ENCODE results near the gene ALS2CL. TPM values are rescaled to one million over a fixed set of nuclear protein-coding genes. Genes with fewer than 3 reads are reported as not detected.

The ALS2CL gene
- total and polyA plus RNA-seq, 2 experiments from 2014 or later: 2.0 to 3.1 TPM

DNA sequence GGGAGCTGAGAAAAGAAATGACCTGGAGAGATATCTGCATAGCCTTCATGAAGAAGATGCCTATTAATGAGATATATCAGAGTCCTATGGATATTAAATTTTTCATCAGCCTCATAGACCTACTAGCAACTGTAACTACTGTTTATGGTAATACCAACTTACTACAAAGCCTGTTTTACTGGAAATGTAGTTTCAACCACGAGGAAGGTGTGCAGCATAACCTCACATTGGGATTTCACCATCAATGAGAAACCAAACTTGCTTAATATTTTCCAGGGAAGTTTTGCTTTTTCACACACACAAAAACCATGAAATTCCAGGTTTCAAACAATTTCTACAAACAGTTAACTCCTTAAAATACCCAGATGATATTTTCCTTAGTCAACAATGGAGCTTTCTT lies 49.8 kb downstream of the ALS2CL start:
- no peaks in the 10 kb centered on the region for H3K27me3 ChIP-seq (replicated peaks; ENCODE audit: insufficient read depth)
- no peaks in the 10 kb centered on the region for H3K9me3 ChIP-seq (ENCODE audit: low read depth)
- H3K9me2 ChIP-seq (ENCODE audit: insufficient read depth): no peaks in the 10 kb centered on the region
- H3K36me3 ChIP-seq (ENCODE audit: low read depth): no peaks in the 10 kb centered on the region
- H3K79me2 ChIP-seq (ENCODE audit: insufficient read depth): no peaks in the 10 kb centered on the region
- in situ Hi-C loops (cut with MboI): no loop called here
- H3K4me3 ChIP-seq: no peak overlapping the region
- no peak overlapping the region for H2AFZ ChIP-seq
- no peak overlapping the region for H3K27ac ChIP-seq
- TF ChIP-seq EZH2phosphoT487 (IDR thresholded peaks at IDR 0.05; ENCODE audit: insufficient read depth, low read depth): no peak
- TF ChIP-seq EZH2 (IDR thresholded peaks at IDR 0.05; ENCODE audit: insufficient read depth, poor library complexity, severe bottlenecking): no peak
- no peak overlapping the region for H3K4me2 ChIP-seq (ENCODE audit: unreplicated experiment)
- DNase-seq: no peak
- peaks cover 7% of the 10 kb centered on the region; the same call in 1 of the 2 replicates for H3K4me1 ChIP-seq (ENCODE audit: insufficient read depth)
- H3F3A ChIP-seq (ENCODE audit: insufficient read depth): no peaks in the 10 kb centered on the region
- 52 to 65% methylated on average over 1 of the region's 1 CpG for WGBS, 2 experiments (ENCODE audit: low coverage in 1 of 2, low lambda C conversion rate in 2 of 2, missing lambda C conversion rate in 2 of 2)
- H3K9ac ChIP-seq: no peak overlapping the region
- no peaks in the 10 kb centered on the region for H4K20me1 ChIP-seq (ENCODE audit: insufficient read depth)

DNA sequence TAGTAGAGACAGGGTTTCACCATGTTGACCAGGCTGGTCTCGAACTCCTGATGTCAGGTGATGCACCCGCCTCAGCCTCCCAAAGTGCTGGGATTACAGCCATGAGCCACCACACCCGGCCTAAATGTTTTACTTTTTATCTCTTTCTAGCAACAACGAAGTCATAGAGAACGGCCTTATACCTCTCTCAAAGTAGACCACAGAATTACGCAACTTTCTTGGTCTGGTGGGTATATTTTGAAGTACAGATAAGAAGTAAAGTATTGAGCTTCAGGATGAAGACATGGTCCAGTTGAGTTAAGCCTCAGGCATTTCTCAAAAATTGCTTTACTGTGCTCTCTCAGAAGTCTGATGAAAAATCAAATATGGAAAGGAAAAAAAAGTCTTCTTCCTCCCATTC lies 50.5 kb downstream of the ALS2CL start:
- H3K79me2 ChIP-seq (ENCODE audit: insufficient read depth): no peaks in the 10 kb centered on the region
- in situ Hi-C loops (cut with MboI): no loop called here
- H3K9me3 ChIP-seq (ENCODE audit: low read depth): no peaks in the 10 kb centered on the region
- H4K20me1 ChIP-seq (ENCODE audit: insufficient read depth): no peaks in the 10 kb centered on the region
- TF ChIP-seq EZH2phosphoT487 (IDR thresholded peaks at IDR 0.05; ENCODE audit: insufficient read depth, low read depth) (no peak), EZH2 (IDR thresholded peaks at IDR 0.05; ENCODE audit: insufficient read depth, poor library complexity, severe bottlenecking) (no peak)
- no peak overlapping the region for H2AFZ ChIP-seq
- no peak overlapping the region for H3K27ac ChIP-seq
- no peak overlapping the region for H3K4me2 ChIP-seq (ENCODE audit: unreplicated experiment)
- H3K9ac ChIP-seq: no peak overlapping the region
- no peaks in the 10 kb centered on the region for H3K36me3 ChIP-seq (ENCODE audit: low read depth)
- H3K4me3 ChIP-seq: no peak overlapping the region
- H3F3A ChIP-seq (ENCODE audit: insufficient read depth): no peaks in the 10 kb centered on the region
- peaks cover 7% of the 10 kb centered on the region; the same call in 1 of the 2 replicates for H3K4me1 ChIP-seq (ENCODE audit: insufficient read depth)
- no peak for DNase-seq
- H3K27me3 ChIP-seq (replicated peaks; ENCODE audit: insufficient read depth): no peaks in the 10 kb centered on the region
- 82 to 88% methylated on average over 6 of the region's 6 CpGs for WGBS, 2 experiments (ENCODE audit: low coverage in 1 of 2, low lambda C conversion rate in 2 of 2, missing lambda C conversion rate in 2 of 2)
- no peaks in the 10 kb centered on the region for H3K9me2 ChIP-seq (ENCODE audit: insufficient read depth)

DNA sequence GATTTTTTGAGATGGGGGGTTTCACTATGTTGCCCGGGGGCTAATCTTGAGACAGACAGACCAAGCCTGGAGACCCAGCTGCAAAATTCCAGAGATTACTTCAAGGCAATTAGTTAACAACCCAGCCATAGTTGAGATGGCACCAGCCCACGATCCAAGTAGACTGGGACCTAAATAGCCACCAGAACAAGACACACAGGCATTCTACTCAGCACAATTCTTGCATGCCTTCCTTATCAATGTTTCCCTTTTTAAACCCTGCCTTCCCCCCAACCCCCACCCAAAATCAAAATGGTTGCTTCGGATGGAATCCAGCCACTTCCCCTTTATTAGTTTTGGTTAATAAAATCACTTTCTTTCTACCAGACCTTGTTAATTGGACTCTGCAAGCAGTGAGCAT lies 52.6 kb downstream of the ALS2CL start:
- H3K4me2 ChIP-seq (ENCODE audit: unreplicated experiment): no peak overlapping the region

DNA sequence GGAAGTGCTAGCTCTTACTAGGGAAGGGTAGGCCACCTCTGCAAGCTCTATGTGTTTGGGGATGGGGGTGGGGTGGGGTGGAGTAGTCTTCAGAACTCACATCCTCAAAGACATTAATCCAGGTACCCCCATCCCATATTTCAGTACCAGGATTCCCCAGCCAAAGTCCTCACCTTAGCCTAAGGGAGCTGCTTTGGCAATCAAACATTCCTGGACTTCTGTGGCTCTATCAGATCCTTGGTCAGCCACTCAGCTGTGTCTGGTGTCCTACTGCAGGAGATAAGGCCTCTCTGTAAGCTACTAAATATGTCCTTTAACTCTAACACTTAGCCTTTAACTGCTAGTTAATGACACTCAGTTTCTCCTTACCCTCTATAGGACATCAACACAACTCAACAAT lies 54.3 kb downstream of the ALS2CL start:
- no peaks in the 10 kb centered on the region for H3K9me2 ChIP-seq (ENCODE audit: insufficient read depth)
- no peak for TF ChIP-seq EZH2 (IDR thresholded peaks at IDR 0.05; ENCODE audit: insufficient read depth, poor library complexity, severe bottlenecking)
- TF ChIP-seq EZH2phosphoT487 (IDR thresholded peaks at IDR 0.05; ENCODE audit: insufficient read depth, low read depth): no peak
- no peak overlapping the region for H3K9ac ChIP-seq
- H3K79me2 ChIP-seq (ENCODE audit: insufficient read depth): no peaks in the 10 kb centered on the region
- no peak overlapping the region for H3K4me3 ChIP-seq
- H3K36me3 ChIP-seq (ENCODE audit: low read depth): no peaks in the 10 kb centered on the region
- no peaks in the 10 kb centered on the region for H3K4me1 ChIP-seq (ENCODE audit: insufficient read depth)
- no peak overlapping the region for H3K4me2 ChIP-seq (ENCODE audit: unreplicated experiment)
- H3K9me3 ChIP-seq (ENCODE audit: low read depth): no peaks in the 10 kb centered on the region
- DNase-seq: no peak
- no peaks in the 10 kb centered on the region for H4K20me1 ChIP-seq (ENCODE audit: insufficient read depth)
- H3K27ac ChIP-seq: no peak overlapping the region
- H3F3A ChIP-seq (ENCODE audit: insufficient read depth): no peaks in the 10 kb centered on the region
- in situ Hi-C loops (cut with MboI): loop anchor here (10.0 kb wide), 1 partner anchor 154 kb away; no protein-coding TSS in a partner anchor
- H2AFZ ChIP-seq: no peak overlapping the region
- no peaks in the 10 kb centered on the region for H3K27me3 ChIP-seq (replicated peaks; ENCODE audit: insufficient read depth)

More for the DNA sequence above, 52.6 kb downstream of the ALS2CL start:
- Histone ChIP-seq H3K27me3 (replicated peaks; ENCODE audit: insufficient read depth) (no peaks in the 10 kb centered on the region), H3K4me1 (ENCODE audit: insufficient read depth) (no peaks in the 10 kb centered on the region), H3K9ac (no peak overlapping the region), H3K4me3 (no peak overlapping the region), H4K20me1 (ENCODE audit: insufficient read depth) (no peaks in the 10 kb centered on the region), H3K9me2 (ENCODE audit: insufficient read depth) (no peaks in the 10 kb centered on the region), H3K36me3 (ENCODE audit: low read depth) (no peaks in the 10 kb centered on the region), H3K9me3 (ENCODE audit: low read depth) (no peaks in the 10 kb centered on the region), H3K27ac (no peak overlapping the region), H3K79me2 (ENCODE audit: insufficient read depth) (no peaks in the 10 kb centered on the region), H2AFZ (no peak overlapping the region), H3F3A (ENCODE audit: insufficient read depth) (no peaks in the 10 kb centered on the region)
- WGBS, 2 experiments (ENCODE audit: low coverage in 1 of 2, low lambda C conversion rate in 2 of 2, missing lambda C conversion rate in 2 of 2): 38 to 44% methylated on average over 3 of the region's 3 CpGs
- in situ Hi-C loops (cut with MboI): no loop called here
- no peak for DNase-seq
- TF ChIP-seq EZH2 (IDR thresholded peaks at IDR 0.05; ENCODE audit: insufficient read depth, poor library complexity, severe bottlenecking): no peak

DNA sequence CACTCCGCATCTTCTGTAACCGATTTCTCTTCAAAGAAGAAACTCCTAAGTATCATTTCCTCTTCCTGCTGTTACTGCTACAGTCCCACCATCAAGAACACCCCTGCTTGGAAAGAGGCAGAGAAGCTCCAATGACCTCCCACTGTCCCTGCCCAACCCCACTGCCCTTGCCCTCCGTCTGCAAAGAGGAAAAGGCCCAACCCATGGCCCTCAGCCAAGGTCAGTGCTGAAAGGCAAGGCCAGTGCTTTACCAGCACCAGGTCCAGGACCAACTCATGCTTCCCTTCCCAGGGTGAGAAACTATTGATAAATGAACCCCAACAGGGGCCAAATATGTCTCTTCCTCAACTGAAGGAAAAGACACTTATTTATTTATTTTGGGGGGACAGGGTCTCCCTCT lies 58.6 kb downstream of the ALS2CL start:
- no peak for TF ChIP-seq EZH2 (IDR thresholded peaks at IDR 0.05; ENCODE audit: insufficient read depth, poor library complexity, severe bottlenecking)
- no peak for TF ChIP-seq EZH2phosphoT487 (IDR thresholded peaks at IDR 0.05; ENCODE audit: insufficient read depth, low read depth)
- H3K79me2 ChIP-seq (ENCODE audit: insufficient read depth): no peaks in the 10 kb centered on the region
- in situ Hi-C loops (cut with MboI): loop anchor here (10.0 kb wide), 1 partner anchor 150 kb away; no protein-coding TSS in a partner anchor
- H3F3A ChIP-seq (ENCODE audit: insufficient read depth): no peaks in the 10 kb centered on the region
- H2AFZ ChIP-seq: no peak overlapping the region
- H3K27ac ChIP-seq: no peak overlapping the region
- H3K4me2 ChIP-seq (ENCODE audit: unreplicated experiment): no peak overlapping the region
- no peaks in the 10 kb centered on the region for H3K36me3 ChIP-seq (ENCODE audit: low read depth)
- H4K20me1 ChIP-seq (ENCODE audit: insufficient read depth): no peaks in the 10 kb centered on the region
- no peaks in the 10 kb centered on the region for H3K9me2 ChIP-seq (ENCODE audit: insufficient read depth)
- H3K4me1 ChIP-seq (ENCODE audit: insufficient read depth): peaks cover 8% of the 10 kb centered on the region; the same call in 1 of the 2 replicates
- H3K9ac ChIP-seq: no peak overlapping the region
- H3K27me3 ChIP-seq (replicated peaks; ENCODE audit: insufficient read depth): no peaks in the 10 kb centered on the region
- H3K9me3 ChIP-seq (ENCODE audit: low read depth): no peaks in the 10 kb centered on the region
- no peak for DNase-seq
- no peak overlapping the region for H3K4me3 ChIP-seq
- WGBS, 2 experiments (ENCODE audit: low coverage in 1 of 2, low lambda C conversion rate in 2 of 2, missing lambda C conversion rate in 2 of 2): 83 to 90% methylated on average over 3 of the region's 3 CpGs

Data from GM23248 (cell line).